IMR-90 (cell line): Measurements from ENCODE around the gene SV2C. TPM values are rescaled to one million over a fixed set of nuclear protein-coding genes. Genes with fewer than 3 reads are reported as not detected.

Experiments used
- ATAC-seq: fragments of 200-7000 bp; cut with Tn5 transposase; 2 replicates; pipeline ENCODE4 v1.9.1; 2020; ENCODE audit warnings: low read depth, mild to moderate bottlenecking, moderate library complexity
- BruUV-seq: library from RNA; stranded (reverse); fragments of 400-500 nt; replicated peaks from 2 replicates; lab custom pipeline; 2021; lab: Mats Ljungman, UMichigan
- CTCF ChIA-PET: fragments of 300-600 bp; formaldehyde crosslinking; extraction: SDS; loops from one replicate; lab custom pipeline; 2021; ENCODE audit warnings: antibody characterized with exemption; lab: Yijun Ruan, JAX
- POLR2A ChIA-PET: fragments of 300-600 bp; sonication (Branson Sonifier 250); formaldehyde crosslinking; loops from one replicate; lab custom pipeline; 2022; ENCODE audit warnings: antibody characterized with exemption; ENCODE audit not compliant: unreplicated experiment; lab: Charles Lee
- DNase-seq: peaks from one replicate; pipeline ENCODE4 v3.0.0; 2013
- H2AFZ ChIP-seq: replicated peaks from 2 replicates; pipeline ENCODE3; 2013; ENCODE audit warnings: low read length, mild to moderate bottlenecking; ENCODE audit not compliant: poor library complexity
- H2AK5ac ChIP-seq: 2 replicates; pipeline ENCODE4 v1.6.1; 2013; ENCODE audit warnings: low read depth, low read length, inconsistent platforms
- H2AK9ac ChIP-seq: replicated peaks from 2 replicates; pipeline ENCODE3; 2013; ENCODE audit warnings: mild to moderate bottlenecking, low read depth, low read length, moderate library complexity; ENCODE audit not compliant: poor library complexity
- H2BK120ac ChIP-seq: 2 replicates; pipeline ENCODE4 v1.6.1; 2013; ENCODE audit warnings: low read depth, low read length, inconsistent platforms
- H2BK15ac ChIP-seq: 3 replicates; pipeline ENCODE4 v1.6.1; 2013; ENCODE audit warnings: low read depth, low read length, inconsistent platforms
- H2BK20ac ChIP-seq: 2 replicates; pipeline ENCODE4 v1.6.1; 2013; ENCODE audit warnings: low read depth, mild to moderate bottlenecking, inconsistent platforms, low read length, moderate library complexity
- H2BK5ac ChIP-seq: 2 replicates; pipeline ENCODE4 v1.6.1; 2013; ENCODE audit warnings: mild to moderate bottlenecking, low read depth, low read length, inconsistent platforms; ENCODE audit not compliant: poor library complexity, severe bottlenecking
- H3K14ac ChIP-seq: replicated peaks from 2 replicates; pipeline ENCODE4 v1.6.1; 2013; ENCODE audit warnings: low read depth, low read length, inconsistent platforms
- H3K18ac ChIP-seq: 2 replicates; pipeline ENCODE4 v1.6.1; 2013; ENCODE audit warnings: low read depth, low read length, control low read depth
- H3K23ac ChIP-seq: 2 replicates; pipeline ENCODE4 v1.6.1; 2013; ENCODE audit warnings: low read depth, low read length, inconsistent platforms
- H3K27ac ChIP-seq: 2 replicates; pipeline ENCODE4 v1.5.1; 2013; ENCODE audit warnings: mild to moderate bottlenecking, control low read depth, low read length; ENCODE audit not compliant: insufficient read depth
- H3K27me3 ChIP-seq: 2 replicates; pipeline ENCODE4 v1.6.1; 2013; ENCODE audit warnings: low read length; ENCODE audit not compliant: control insufficient read depth, insufficient read depth
- H3K36me3 ChIP-seq: 2 replicates; pipeline ENCODE4 v1.6.1; 2013; ENCODE audit warnings: low read length, mixed read lengths; ENCODE audit not compliant: control insufficient read depth, insufficient read depth
- H3K4ac ChIP-seq: 2 replicates; pipeline ENCODE4 v1.6.1; 2013; ENCODE audit warnings: low read depth, low read length, inconsistent platforms
- H3K4me1 ChIP-seq: 2 replicates; pipeline ENCODE4 v1.6.1; 2013; ENCODE audit warnings: low read length, mixed read lengths; ENCODE audit not compliant: control insufficient read depth, insufficient read depth
- H3K4me2 ChIP-seq: 2 replicates; pipeline ENCODE4 v1.6.1; 2013; ENCODE audit warnings: low read depth, mild to moderate bottlenecking, control low read depth, low read length, moderate library complexity
- H3K4me3 ChIP-seq: 2 replicates; pipeline ENCODE4 v1.5.1; 2013; ENCODE audit warnings: low read depth, mild to moderate bottlenecking, control low read depth, low read length, moderate library complexity; ENCODE audit not compliant: insufficient read depth
- H3K56ac ChIP-seq: 2 replicates; pipeline ENCODE4 v1.6.1; 2013; ENCODE audit warnings: low read length, inconsistent platforms; ENCODE audit not compliant: insufficient read depth; ENCODE audit errors: extremely low read depth
- H3K79me1 ChIP-seq, 2 experiments: 2 replicates each; pipeline ENCODE4 v1.6.1; 2013; ENCODE audit warnings: low read length in 2 of 2, inconsistent platforms in 1 of 2, low read depth in 1 of 2
- H3K9ac ChIP-seq: 2 replicates; pipeline ENCODE4 v1.6.1; 2013; ENCODE audit warnings: low read depth, low read length, control low read depth
- H3K9me1 ChIP-seq: 2 replicates; pipeline ENCODE4 v1.6.1; 2013; ENCODE audit warnings: low read length, inconsistent platforms; ENCODE audit not compliant: insufficient read depth
- H3K9me3 ChIP-seq: 2 replicates; pipeline ENCODE4 v1.6.1; 2013; ENCODE audit warnings: low read length; ENCODE audit not compliant: control insufficient read depth, insufficient read depth
- H4K20me1 ChIP-seq: 2 replicates; pipeline ENCODE4 v1.6.1; 2013; ENCODE audit warnings: low read length, inconsistent platforms; ENCODE audit not compliant: insufficient read depth
- H4K5ac ChIP-seq: 2 replicates; pipeline ENCODE4 v1.6.1; 2013; ENCODE audit warnings: mild to moderate bottlenecking, low read depth, low read length, control low read depth
- H4K8ac ChIP-seq, 2 experiments: 2 replicates each; pipeline ENCODE4 v1.6.1; 2013; ENCODE audit warnings: low read depth in 2 of 2, low read length in 2 of 2, control low read depth in 1 of 2, inconsistent platforms in 1 of 2
- H4K91ac ChIP-seq: 2 replicates; pipeline ENCODE4 v1.6.1; 2013; ENCODE audit warnings: low read depth, low read length, inconsistent platforms; ENCODE audit not compliant: insufficient read depth
- CTCF ChIP-seq: conservative IDR thresholded peaks from 2 replicates; pipeline ENCODE4 v1.5.1; 2012; ENCODE audit warnings: mild to moderate bottlenecking, low read depth, low read length, improper control_type of control experiment
- FOS ChIP-seq: fragments of 150-350 bp; IDR thresholded peaks from 2 replicates; pipeline ENCODE4 v1.6.1; 2016; ENCODE audit warnings: low read depth, low read length
- RAD21 ChIP-seq: IDR thresholded peaks from 2 replicates; pipeline ENCODE4 v1.6.1; 2012; ENCODE audit warnings: low read length, improper control_type of control experiment
- USF2 ChIP-seq: fragments of 150-350 bp; IDR thresholded peaks from 2 replicates; pipeline ENCODE4 v1.6.1; 2017; ENCODE audit warnings: mild to moderate bottlenecking, antibody characterized with exemption, low read length, low read depth
- WGBS, 2 experiments: methylation state at CpG; one replicate each; pipeline versions ENCODE4 v1.1.5 to v1.1.7; 2013; ENCODE audit warnings: missing lambda C conversion rate in 2 of 2; ENCODE audit not compliant: insufficient read length in 1 of 2; ENCODE audit errors: extremely low coverage in 2 of 2; 5-methylcytosine and 5-hydroxymethylcytosine counted together
- dilution Hi-C: fragments of 300-500 bp; cut with HindIII; formaldehyde crosslinking; loops from one replicate; pipeline ENCODE4 v1.14.3; 2018; ENCODE audit warnings: low sequenced_read_pairs; ENCODE audit not compliant: unreplicated experiment
- in situ Hi-C: fragments of 300-500 bp; cut with MboI; formaldehyde crosslinking; loops from 3 replicates; pipeline ENCODE4 v1.14.3; 2019; ENCODE audit warnings: low sequenced_read_pairs, inconsistent platforms, mixed read lengths
- intact Hi-C: fragments of 100-400 bp; cut with micrococcal nuclease; formaldehyde crosslinking; loops from 2 replicates; pipeline ENCODE4 v1.10.0; 2022
- polyA plus RNA-seq, 3 experiments: library from polyadenylated mRNA; depleted of rRNA; stranded (reverse); fragments of >200 nt; gene quantifications; 2 replicates each; pipeline ENCODE4 v1.2.3, GENCODE V29; 2012; ENCODE audit warnings: low replicate concordance in 1 of 3
- total RNA-seq: library from RNA; depleted of rRNA; stranded (reverse); fragments of >200 nt; gene quantifications from 2 replicates; pipeline ENCODE4 v1.2.3, GENCODE V29; 2012

The SV2C gene
- total and polyA plus RNA-seq, 2 of the 4 experiments (the other 2 are of a cell fraction), result not detected

GRCh38 chr5:76175821-76176403 lies 92.7 kb downstream of the SV2C start:
- no peaks in the 10 kb centered on the region for H3K27me3 ChIP-seq
- no peak overlapping the region for H3K23ac ChIP-seq
- no peak overlapping the region for H3K4ac ChIP-seq
- in situ Hi-C loops (no loop called here), dilution Hi-C loops (no loop called here), intact Hi-C loops (loop anchor here (1.0 kb wide), 1 partner anchor 940 kb away; the partner anchor contains the start of gene ANKRD31)
- TF ChIP-seq RAD21 (no peak), USF2 (no peak), FOS (no peak), CTCF (no peak)
- no peak overlapping the region for H4K8ac ChIP-seq
- no peak overlapping the region for H2BK15ac ChIP-seq
- H4K91ac ChIP-seq, result no peak overlapping the region
- H2BK5ac ChIP-seq, result no peak overlapping the region
- no peak overlapping the region for H3K14ac ChIP-seq
- no TSS peak for BruUV-seq
- no peak overlapping the region for H2BK120ac ChIP-seq
- H3K9ac ChIP-seq, result no peak overlapping the region
- ChIA-PET POLR2A (no interaction called here), CTCF (interaction anchor here (0.6 to 1.7 kb wide), 3 partner anchors 16 to 116 kb away, joined by 3 to 5 read pairs (median 3); no protein-coding TSS in a partner anchor)
- H2AK5ac ChIP-seq, result no peak overlapping the region
- no CpG with 5 or more reads among the region's 7 CpGs for WGBS, 2 experiments
- DNase-seq (no peak), ATAC-seq (no peak)
- no peak overlapping the region for H3K4me3 ChIP-seq
- no peak overlapping the region for H2BK20ac ChIP-seq
- no peak overlapping the region for H2AFZ ChIP-seq
- no peak overlapping the region for H3K56ac ChIP-seq
- H2AK9ac ChIP-seq, result no peak overlapping the region
- no peaks in the 10 kb centered on the region for H4K20me1 ChIP-seq
- H3K79me1 ChIP-seq, result no peaks in the 10 kb centered on the region
- H3K9me1 ChIP-seq, result no peaks in the 10 kb centered on the region
- no peaks in the 10 kb centered on the region for H3K4me1 ChIP-seq
- H3K9me3 ChIP-seq, result no peaks in the 10 kb centered on the region
- no peak overlapping the region for H4K5ac ChIP-seq
- H3K36me3 ChIP-seq, result no peaks in the 10 kb centered on the region
- H3K4me2 ChIP-seq, result no peak overlapping the region
- no peak overlapping the region for H3K27ac ChIP-seq
- H3K18ac ChIP-seq, result no peak overlapping the region
